H1 (cell line): ENCODE measurements around the gene HPCAL4. TPM values are rescaled to one million over a fixed set of nuclear protein-coding genes. Genes with fewer than 3 reads are reported as not detected.

Source experiments
- CTCF ChIA-PET: fragments of 300-600 bp; sonication (Branson Sonifier 250); formaldehyde crosslinking; loops from one replicate; lab custom pipeline; 2021; ENCODE audit not compliant: partially characterized antibody; lab: Charles Lee
- POLR2A ChIA-PET: fragments of 300-600 bp; sonication (Branson Sonifier 250); formaldehyde crosslinking; loops from one replicate; lab custom pipeline; 2021; ENCODE audit warnings: inconsistent platforms; ENCODE audit not compliant: partially characterized antibody; lab: Charles Lee
- DNase-seq, 2 experiments: peaks; one replicate each; pipeline versions ENCODE4 v3.0.0 to v3.0.0-alpha.2; 2010 to 2022; ENCODE audit warnings: low spot score in 2 of 2, low read depth in 1 of 2, mixed read lengths in 1 of 2
- FAIRE-seq: peaks from 2 replicates; lab custom pipeline; 2011; peaks lifted over from hg19 to GRCh38; lab: Jason Lieb, UNC
- H2AFZ ChIP-seq: 2 replicates; pipeline ENCODE4 v1.8.1; 2012; ENCODE audit warnings: low read length, inconsistent platforms
- H2AK5ac ChIP-seq: 2 replicates; pipeline ENCODE4 v1.6.1; 2013; ENCODE audit warnings: low read depth, low read length
- H2BK120ac ChIP-seq: replicated peaks from 2 replicates; pipeline ENCODE3; 2013; ENCODE audit warnings: low read depth, low read length, inconsistent platforms
- H2BK12ac ChIP-seq: 2 replicates; pipeline ENCODE4 v1.6.1; 2013; ENCODE audit warnings: low read depth, low read length
- H2BK15ac ChIP-seq: 2 replicates; pipeline ENCODE4 v1.6.1; 2013; ENCODE audit warnings: low read length
- H2BK20ac ChIP-seq: 2 replicates; pipeline ENCODE4 v1.6.1; 2013; ENCODE audit warnings: low read length
- H2BK5ac ChIP-seq: 2 replicates; pipeline ENCODE4 v1.6.1; 2013; ENCODE audit warnings: low read depth, low read length
- H3K14ac ChIP-seq: 2 replicates; pipeline ENCODE4 v1.6.1; 2013; ENCODE audit warnings: inconsistent platforms; ENCODE audit not compliant: insufficient read length
- H3K18ac ChIP-seq: 2 replicates; pipeline ENCODE4 v1.6.1; 2013; ENCODE audit warnings: low read length; ENCODE audit errors: extremely low read depth
- H3K23ac ChIP-seq: 2 replicates; pipeline ENCODE4 v1.6.1; 2013; ENCODE audit warnings: inconsistent platforms; ENCODE audit not compliant: insufficient read length
- H3K23me2 ChIP-seq: 2 replicates; pipeline ENCODE4 v1.6.1; 2013; ENCODE audit warnings: low read depth, low read length
- H3K27ac ChIP-seq: 2 replicates; pipeline ENCODE4 v1.6.1; 2011; ENCODE audit warnings: low read depth, low read length, inconsistent platforms
- H3K27me3 ChIP-seq, 4 experiments: replicated peaks in 1 of 4; 1 replicate in 1 of 4; 2 replicates in 3 of 4; pipeline versions ENCODE4 v1.6.1 to v1.8.1; 2011 to 2013; ENCODE audit warnings: low read length in 3 of 4, mild to moderate bottlenecking in 3 of 4, inconsistent platforms in 2 of 4, mixed read lengths in 2 of 4, moderate library complexity in 1 of 4; ENCODE audit not compliant: control insufficient read depth in 3 of 4, insufficient read depth in 3 of 4; ENCODE audit errors: extremely low read depth in 1 of 4
- H3K36me3 ChIP-seq, 4 experiments: 2 replicates each; pipeline versions ENCODE4 v1.6.1 to v1.8.1; 2011 to 2013; ENCODE audit warnings: mild to moderate bottlenecking in 4 of 4, low read length in 3 of 4, moderate library complexity in 2 of 4, control low read depth in 1 of 4, inconsistent platforms in 1 of 4; ENCODE audit not compliant: insufficient read depth in 4 of 4, control insufficient read depth in 2 of 4
- H3K4ac ChIP-seq: replicated peaks from 2 replicates; pipeline ENCODE3; 2013; ENCODE audit warnings: low read length, low read depth, mixed read lengths, inconsistent platforms; ENCODE audit not compliant: insufficient read length
- H3K4me1 ChIP-seq, 4 experiments: replicated peaks in 1 of 4; 1 replicate in 1 of 4; 2 replicates in 3 of 4; pipeline versions ENCODE4 v1.6.1 to v1.8.1; 2011 to 2013; ENCODE audit warnings: low read length in 3 of 4, inconsistent platforms in 2 of 4, mixed read lengths in 1 of 4; ENCODE audit not compliant: insufficient read depth in 4 of 4, control insufficient read depth in 3 of 4
- H3K4me2 ChIP-seq, 2 experiments: 2 replicates each; pipeline versions ENCODE4 v1.6.1 to v1.8.1; 2011 to 2013; ENCODE audit warnings: low read depth in 2 of 2, low read length in 2 of 2, control low read depth in 1 of 2, inconsistent platforms in 1 of 2, mild to moderate bottlenecking in 1 of 2; ENCODE audit not compliant: insufficient read depth in 1 of 2
- H3K4me3 ChIP-seq, 4 experiments: fragments of 200-600, 300-600 bp in 1 of 4; sonication (generic), shearing (Covaris generic), sonication (Bioruptor Twin) in 1 of 4; 2 replicates each; pipeline versions ENCODE4 v1.5.1 to v1.8.1; 2011 to 2016; ENCODE audit warnings: low read length in 4 of 4, low read depth in 3 of 4, control low read depth in 2 of 4, inconsistent platforms in 2 of 4, mild to moderate bottlenecking in 2 of 4, mixed read lengths in 1 of 4, moderate library complexity in 1 of 4; ENCODE audit not compliant: insufficient read depth in 2 of 4; ENCODE audit errors: extremely low read depth in 1 of 4
- H3K56ac ChIP-seq: replicated peaks from 2 replicates; pipeline ENCODE3; 2013; ENCODE audit warnings: low read depth, mild to moderate bottlenecking, mixed read lengths, low read length, inconsistent platforms; ENCODE audit not compliant: insufficient read length
- H3K79me1 ChIP-seq: 2 replicates; pipeline ENCODE4 v1.6.1; 2013; ENCODE audit warnings: low read depth, low read length, control low read depth
- H3K79me2 ChIP-seq, 2 experiments: 2 replicates each; pipeline versions ENCODE4 v1.6.1 to v1.8.1; 2012 to 2013; ENCODE audit warnings: low read length in 2 of 2, mild to moderate bottlenecking in 2 of 2, inconsistent platforms in 1 of 2; ENCODE audit not compliant: insufficient read depth in 2 of 2, control insufficient read depth in 1 of 2
- H3K9ac ChIP-seq, 4 experiments: replicated peaks in 1 of 4; 1 replicate in 1 of 4; 2 replicates in 3 of 4; pipeline versions ENCODE4 v1.6.1 to v1.8.1; 2011 to 2013; ENCODE audit warnings: low read depth in 3 of 4, low read length in 3 of 4, control low read depth in 2 of 4, mild to moderate bottlenecking in 2 of 4, moderate library complexity in 2 of 4, inconsistent platforms in 1 of 4; ENCODE audit errors: extremely low read depth in 1 of 4
- H3K9me3 ChIP-seq, 2 experiments: 2 replicates each; pipeline versions ENCODE4 v1.6.1 to v1.8.1; 2012 to 2013; ENCODE audit warnings: mild to moderate bottlenecking in 2 of 2, moderate library complexity in 2 of 2, control low read depth in 1 of 2, inconsistent platforms in 1 of 2, low read depth in 1 of 2, low read length in 1 of 2, mixed read lengths in 1 of 2; ENCODE audit not compliant: insufficient read depth in 2 of 2
- H4K20me1 ChIP-seq, 2 experiments: replicated peaks in 1 of 2; 2 replicates each; pipeline versions ENCODE3 to v1.8.1; 2011 to 2013; ENCODE audit warnings: inconsistent platforms in 2 of 2, low read length in 2 of 2, mild to moderate bottlenecking in 1 of 2; ENCODE audit not compliant: insufficient read depth in 2 of 2, control insufficient read depth in 1 of 2
- H4K5ac ChIP-seq: 2 replicates; pipeline ENCODE4 v1.6.1; 2013; ENCODE audit warnings: low read length, low read depth, mixed read lengths, inconsistent platforms; ENCODE audit not compliant: insufficient read length
- H4K8ac ChIP-seq: 2 replicates; pipeline ENCODE4 v1.8.0; 2013; ENCODE audit warnings: mild to moderate bottlenecking, moderate library complexity, low read length, inconsistent platforms; ENCODE audit not compliant: insufficient read depth; ENCODE audit errors: extremely low read depth
- H4K91ac ChIP-seq: replicated peaks from 2 replicates; pipeline ENCODE3; 2013; ENCODE audit warnings: low read length, mixed read lengths, inconsistent platforms; ENCODE audit not compliant: insufficient read length
- ATF2 ChIP-seq: IDR thresholded peaks from 2 replicates; pipeline ENCODE4 v1.6.1; 2012; ENCODE audit warnings: low read length, inconsistent platforms
- BACH1 ChIP-seq: IDR thresholded peaks from 2 replicates; pipeline ENCODE4 v1.6.1; 2012; ENCODE audit warnings: low read length, improper control_type of control experiment
- CBX8 ChIP-seq: fragments of 300-800, 300-1000 bp; sonication (generic); IDR thresholded peaks from 2 replicates; pipeline ENCODE4 v1.7.1; 2016; ENCODE audit warnings: low read depth, low read length, borderline replicate concordance
- CREB1 ChIP-seq: IDR thresholded peaks from 2 replicates; pipeline ENCODE4 v1.6.1; 2012; ENCODE audit warnings: inconsistent platforms
- CTBP2 ChIP-seq: IDR thresholded peaks from 2 replicates; pipeline ENCODE4 v1.7.0; 2011; ENCODE audit warnings: borderline replicate concordance, mild to moderate bottlenecking, moderate library complexity, mixed read lengths, low read length; ENCODE audit not compliant: insufficient read depth, insufficient read length
- EGR1 ChIP-seq: IDR thresholded peaks from 2 replicates; pipeline ENCODE4 v1.6.1; 2011; ENCODE audit warnings: low read depth, low read length, borderline replicate concordance
- EP300 ChIP-seq, 2 experiments: IDR thresholded peaks; 1 replicate in 1 of 2; 2 replicates in 1 of 2; pipeline ENCODE4 v1.6.1; 2011 to 2012; ENCODE audit warnings: low read depth in 2 of 2, low read length in 2 of 2, mild to moderate bottlenecking in 2 of 2, borderline replicate concordance in 1 of 2, inconsistent platforms in 1 of 2, moderate library complexity in 1 of 2
- FOSL1 ChIP-seq: IDR thresholded peaks from 2 replicates; pipeline ENCODE4 v1.6.1; 2011; ENCODE audit warnings: mild to moderate bottlenecking, low read depth, low read length, moderate library complexity; ENCODE audit not compliant: insufficient read depth
- KDM4A ChIP-seq: IDR thresholded peaks from one replicate; pipeline ENCODE4 v1.7.1; 2012; ENCODE audit warnings: low read depth, mild to moderate bottlenecking, moderate library complexity, low read length, inconsistent platforms; ENCODE audit not compliant: severe bottlenecking
- RNF2 ChIP-seq: fragments of 200-900, 300-1000 bp; sonication (generic); IDR thresholded peaks from 2 replicates; pipeline ENCODE4 v1.7.1; 2016; ENCODE audit warnings: borderline replicate concordance, low read depth, mild to moderate bottlenecking, antibody characterized with exemption, low read length; ENCODE audit not compliant: poor library complexity, severe bottlenecking; ENCODE audit errors: missing control alignments
- TBP ChIP-seq: IDR thresholded peaks from 2 replicates; pipeline ENCODE4 v1.6.1; 2011; ENCODE audit warnings: low read depth, low read length, improper control_type of control experiment
- WGBS, 2 experiments: shearing (Covaris generic) in 1 of 2; methylation state at CpG; one replicate each; pipeline versions ENCODE4 v1.1.6 to v1.1.7; 2013 to 2015; ENCODE audit warnings: low lambda C conversion rate in 2 of 2, mixed read lengths in 2 of 2, inconsistent platforms in 1 of 2, low coverage in 1 of 2, missing lambda C conversion rate in 1 of 2; ENCODE audit not compliant: insufficient replicate concordance in 2 of 2, insufficient coverage in 1 of 2, insufficient read length in 1 of 2; ENCODE audit errors: extremely low coverage in 1 of 2, missing lambda C conversion rate in 1 of 2; 5-methylcytosine and 5-hydroxymethylcytosine counted together
- polyA plus RNA-seq, 7 experiments: library from polyadenylated mRNA; depleted of rRNA in 3 of 7; stranded (reverse) in 5 of 7; unstranded in 2 of 7; fragments of >200 nt in 5 of 7; fragments of 200-250 nt in 2 of 7; gene quantifications; 1 replicate in 5 of 7; 2 replicates in 1 of 7; 4 replicates in 1 of 7; pipeline versions ENCODE4 v1.2.1 to v1.2.3, GENCODE V29; 2011 to 2013; ENCODE audit warnings: missing spikeins in 2 of 7, mixed read lengths in 2 of 7
- total RNA-seq: library from RNA; stranded (reverse); fragmentation: NEBNext Ultra II Directional; extraction: Animal tissue kit (Norgen Biotek cat#: 25700); gene quantifications from 2 replicates; pipeline ENCODE4 v1.2.1, GENCODE V29; 2021

Gene HPCAL4
- total and polyA plus RNA-seq, 2 of the 8 experiments (the other 6 are each of a cell fraction or from before 2014, with no cell fraction given), result 0.54 to 0.74 TPM

- CTCF ChIA-PET, result interaction anchor here (0.9 to 2.8 kb wide), 6 partner anchors 8 to 34 kb away, joined by 3 to 10 read pairs (median 4); no protein-coding TSS in a partner anchor
- TF ChIP-seq EGR1, result no peak
- TF ChIP-seq CBX8, result no peak
- no peak for TF ChIP-seq EP300 (IDR thresholded peaks at IDR 0.05; ENCODE audit: borderline replicate concordance in 1 of 2, low read depth in 2 of 2, low read length in 2 of 2)
- no peak for TF ChIP-seq KDM4A
- TF ChIP-seq BACH1, result no peak
- no peak for TF ChIP-seq ATF2
- no peak for TF ChIP-seq TBP
- TF ChIP-seq CTBP2, result no peak
- TF ChIP-seq RNF2, result no peak
- TF ChIP-seq FOSL1, result no peak
- TF ChIP-seq CREB1, result no peak
Observed at GRCh38 chr1:39735731-39736130, 44.5 kb upstream of the HPCAL4 start.

More at GRCh38 chr1:39735731-39736130, 44.5 kb upstream of the HPCAL4 start:
- Histone ChIP-seq H2BK15ac (no peak overlapping the region), H3K79me1 (no peaks in the 10 kb centered on the region; the same call in 1 of the 2 replicates), H2BK12ac (no peak overlapping the region), H2BK120ac (no peak overlapping the region), H3K9me3 (no peaks in the 10 kb centered on the region; a peak in 1 of 4 replicates), H3K23me2 (peaks cover 10% of the 10 kb centered on the region), H2BK20ac (no peak overlapping the region), H4K20me1 (no peaks in the 10 kb centered on the region), H2AK5ac (no peak overlapping the region), H3K9ac (no peak overlapping the region), H3K4me2 (no peak overlapping the region), H4K8ac (no peak overlapping the region), H2AFZ (no peak overlapping the region), H2BK5ac (no peak overlapping the region), H3K14ac (no peak overlapping the region), H3K23ac (no peak overlapping the region), H3K4me1 (peaks cover 0 to 7% (median 2%) of the 10 kb centered on the region in 4 experiments; a peak in 3 of 7 replicates), H3K36me3 (no peaks in the 10 kb centered on the region; a peak in 1 of 8 replicates), H3K56ac (no peak overlapping the region), H3K18ac (no peak overlapping the region), H4K5ac (no peak overlapping the region), H3K4me3 (no peak overlapping the region), H3K4ac (no peak overlapping the region), H3K27ac (no peak overlapping the region), H4K91ac (no peak overlapping the region), H3K79me2 (no peaks in the 10 kb centered on the region), H3K27me3 (peaks cover 4 to 53% (median 28%) of the 10 kb centered on the region in 4 experiments)
- no peak for FAIRE-seq
- no peak for DNase-seq
- POLR2A ChIA-PET, result interaction anchor here (0.5 to 1.2 kb wide), 3 partner anchors 16 to 159 kb away, joined by 3 to 4 read pairs (median 3); partner anchors contain the start of gene PABPC4
- WGBS, 2 experiments, result 79% methylated on average over 3 of the region's 3 CpGs; no CpG with 5 or more reads in 1 of the 2 experiments
